HepG2 (cell line): ENCODE results near the gene RSKR. TPM values are rescaled to one million over a fixed set of nuclear protein-coding genes. Genes with fewer than 3 reads are reported as not detected.

Source experiments
- CREB3 ChIP-seq: sonication (generic); formaldehyde crosslinking; IDR thresholded peaks from 2 replicates; pipeline ENCODE4 v1.5.0; 2020; ENCODE audit warnings: missing genetic modification reagents
- DR1 ChIP-seq: sonication (generic); formaldehyde crosslinking; IDR thresholded peaks from 2 replicates; pipeline ENCODE4 v1.8.0; 2021; ENCODE audit warnings: mild to moderate bottlenecking, missing genetic modification reagents, inconsistent platforms
- HNRNPLL ChIP-seq: fragments of 200-400 bp; formaldehyde crosslinking; IDR thresholded peaks from 2 replicates; pipeline ENCODE4 v1.6.1; 2017; ENCODE audit warnings: mild to moderate bottlenecking, low read depth, low read length; ENCODE audit not compliant: poor library complexity, severe bottlenecking
- SIX1 ChIP-seq: sonication (generic); formaldehyde crosslinking; IDR thresholded peaks from 2 replicates; pipeline ENCODE4 v1.4.0; 2020; ENCODE audit warnings: missing genetic modification reagents, borderline replicate concordance
- TIGD3 ChIP-seq: sonication (generic); formaldehyde crosslinking; IDR thresholded peaks from 2 replicates; pipeline ENCODE4 v1.5.1; 2020; ENCODE audit warnings: mild to moderate bottlenecking, missing genetic modification reagents, borderline replicate concordance
- YEATS4 ChIP-seq: sonication (generic); formaldehyde crosslinking; IDR thresholded peaks from 2 replicates; pipeline ENCODE4 v1.4.0; 2020; ENCODE audit warnings: missing genetic modification reagents, borderline replicate concordance
- ZNF121 ChIP-seq: sonication (generic); formaldehyde crosslinking; IDR thresholded peaks from 2 replicates; pipeline ENCODE4 v1.5.0; 2020; ENCODE audit warnings: mild to moderate bottlenecking, missing genetic modification reagents
- ZNF234 ChIP-seq: sonication (generic); formaldehyde crosslinking; conservative IDR thresholded peaks from 2 replicates; pipeline ENCODE4 v1.5.1; 2020; ENCODE audit warnings: mild to moderate bottlenecking, missing genetic modification reagents
- ZNF282 ChIP-seq: fragments of 450-650 bp; IDR thresholded peaks from 2 replicates; pipeline ENCODE4 v1.6.1; 2018; ENCODE audit not compliant: partially characterized antibody
- ZNF607 ChIP-seq: sonication (generic); formaldehyde crosslinking; IDR thresholded peaks from 2 replicates; pipeline ENCODE4 v1.5.1; 2020; ENCODE audit warnings: missing genetic modification reagents, mild to moderate bottlenecking, borderline replicate concordance
- ZNF720 ChIP-seq: sonication (generic); formaldehyde crosslinking; IDR thresholded peaks from 2 replicates; pipeline ENCODE4 v1.4.0; 2020; ENCODE audit warnings: missing genetic modification reagents
- ZZZ3 ChIP-seq: sonication (generic); formaldehyde crosslinking; IDR thresholded peaks from 2 replicates; pipeline ENCODE4 v1.4.0; 2020; ENCODE audit warnings: missing genetic modification reagents, mild to moderate bottlenecking, borderline replicate concordance
- polyA plus RNA-seq, 8 experiments: library from polyadenylated mRNA; depleted of rRNA in 3 of 8; stranded (reverse) in 7 of 8; unstranded in 1 of 8; fragments of >200 nt; fragmentation: Illumina TruSeq in 4 of 8; extraction: Trizol in 4 of 8; gene quantifications; 2 replicates each; pipeline versions ENCODE4 v1.2.1 to v1.2.3, GENCODE V29; 2011 to 2016; ENCODE audit warnings: low read depth in 4 of 8, missing spikeins in 1 of 8, mixed read lengths in 1 of 8; ENCODE audit not compliant: insufficient read depth in 1 of 8
- total RNA-seq, 5 experiments: library from RNA; depleted of rRNA; stranded (reverse); fragments of >200 nt; fragmentation: Illumina TruSeq; extraction: Trizol; gene quantifications; 2 replicates each; pipeline ENCODE4 v1.2.3, GENCODE V29; 2016; ENCODE audit warnings: low read depth in 1 of 5
- TF ChIP-seq, protein P1 (sequence below), 2 experiments: fragments of 450-650 bp in 1 of 2; sonication (generic) in 1 of 2; formaldehyde crosslinking in 1 of 2; IDR thresholded peaks; 2 replicates each; pipeline versions ENCODE4 v1.6.1 to v1.8.0; 2016 to 2022; ENCODE audit warnings: antibody characterized with exemption in 1 of 2, mild to moderate bottlenecking in 1 of 2, missing genetic modification reagents in 1 of 2
- TF ChIP-seq, protein P2 (sequence below): sonication (generic); formaldehyde crosslinking; IDR thresholded peaks from 2 replicates; pipeline ENCODE4 v1.4.0; 2020; ENCODE audit warnings: missing genetic modification reagents

Gene RSKR
- total and polyA plus RNA-seq, 2 of the 13 experiments (the other 11 are each of a cell fraction or from before 2014, with no cell fraction given), result 5.0 to 10.4 TPM

- TF ChIP-seq, protein P1, sequence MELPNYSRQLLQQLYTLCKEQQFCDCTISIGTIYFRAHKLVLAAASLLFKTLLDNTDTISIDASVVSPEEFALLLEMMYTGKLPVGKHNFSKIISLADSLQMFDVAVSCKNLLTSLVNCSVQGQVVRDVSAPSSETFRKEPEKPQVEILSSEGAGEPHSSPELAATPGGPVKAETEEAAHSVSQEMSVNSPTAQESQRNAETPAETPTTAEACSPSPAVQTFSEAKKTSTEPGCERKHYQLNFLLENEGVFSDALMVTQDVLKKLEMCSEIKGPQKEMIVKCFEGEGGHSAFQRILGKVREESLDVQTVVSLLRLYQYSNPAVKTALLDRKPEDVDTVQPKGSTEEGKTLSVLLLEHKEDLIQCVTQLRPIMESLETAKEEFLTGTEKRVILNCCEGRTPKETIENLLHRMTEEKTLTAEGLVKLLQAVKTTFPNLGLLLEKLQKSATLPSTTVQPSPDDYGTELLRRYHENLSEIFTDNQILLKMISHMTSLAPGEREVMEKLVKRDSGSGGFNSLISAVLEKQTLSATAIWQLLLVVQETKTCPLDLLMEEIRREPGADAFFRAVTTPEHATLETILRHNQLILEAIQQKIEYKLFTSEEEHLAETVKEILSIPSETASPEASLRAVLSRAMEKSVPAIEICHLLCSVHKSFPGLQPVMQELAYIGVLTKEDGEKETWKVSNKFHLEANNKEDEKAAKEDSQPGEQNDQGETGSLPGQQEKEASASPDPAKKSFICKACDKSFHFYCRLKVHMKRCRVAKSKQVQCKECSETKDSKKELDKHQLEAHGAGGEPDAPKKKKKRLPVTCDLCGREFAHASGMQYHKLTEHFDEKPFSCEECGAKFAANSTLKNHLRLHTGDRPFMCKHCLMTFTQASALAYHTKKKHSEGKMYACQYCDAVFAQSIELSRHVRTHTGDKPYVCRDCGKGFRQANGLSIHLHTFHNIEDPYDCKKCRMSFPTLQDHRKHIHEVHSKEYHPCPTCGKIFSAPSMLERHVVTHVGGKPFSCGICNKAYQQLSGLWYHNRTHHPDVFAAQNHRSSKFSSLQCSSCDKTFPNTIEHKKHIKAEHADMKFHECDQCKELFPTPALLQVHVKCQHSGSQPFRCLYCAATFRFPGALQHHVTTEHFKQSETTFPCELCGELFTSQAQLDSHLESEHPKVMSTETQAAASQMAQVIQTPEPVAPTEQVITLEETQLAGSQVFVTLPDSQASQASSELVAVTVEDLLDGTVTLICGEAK (IDR thresholded peaks at IDR 0.05), result no peak
- TF ChIP-seq, protein P1 (CRISPR knock-in tag; IDR thresholded peaks at IDR 0.05), result no peak
- TF ChIP-seq CREB3, result no peak
- TF ChIP-seq DR1 (CRISPR knock-in tag), result no peak
- no peak for TF ChIP-seq ZNF234 (CRISPR knock-in tag)
- TF ChIP-seq SIX1 (CRISPR knock-in tag), result no peak
- no peak for TF ChIP-seq ZZZ3 (CRISPR knock-in tag)
- peak; percentile 76 for TF ChIP-seq YEATS4 (CRISPR knock-in tag)
- TF ChIP-seq, protein P2, sequence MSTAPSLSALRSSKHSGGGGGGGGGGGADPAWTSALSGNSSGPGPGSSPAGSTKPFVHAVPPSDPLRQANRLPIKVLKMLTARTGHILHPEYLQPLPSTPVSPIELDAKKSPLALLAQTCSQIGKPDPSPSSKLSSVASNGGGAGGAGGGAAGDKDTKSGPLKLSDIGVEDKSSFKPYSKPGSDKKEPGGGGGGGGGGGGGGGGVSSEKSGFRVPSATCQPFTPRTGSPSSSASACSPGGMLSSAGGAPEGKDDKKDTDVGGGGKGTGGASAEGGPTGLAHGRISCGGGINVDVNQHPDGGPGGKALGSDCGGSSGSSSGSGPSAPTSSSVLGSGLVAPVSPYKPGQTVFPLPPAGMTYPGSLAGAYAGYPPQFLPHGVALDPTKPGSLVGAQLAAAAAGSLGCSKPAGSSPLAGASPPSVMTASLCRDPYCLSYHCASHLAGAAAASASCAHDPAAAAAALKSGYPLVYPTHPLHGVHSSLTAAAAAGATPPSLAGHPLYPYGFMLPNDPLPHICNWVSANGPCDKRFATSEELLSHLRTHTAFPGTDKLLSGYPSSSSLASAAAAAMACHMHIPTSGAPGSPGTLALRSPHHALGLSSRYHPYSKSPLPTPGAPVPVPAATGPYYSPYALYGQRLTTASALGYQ (CRISPR knock-in tag), result peak; percentile 16; the same call in 1 of the 2 replicates
- no peak for TF ChIP-seq TIGD3 (CRISPR knock-in tag)
- peak; percentile 92 for TF ChIP-seq HNRNPLL
- TF ChIP-seq ZNF607 (CRISPR knock-in tag), result no peak; the same call in 1 of the 2 replicates
- TF ChIP-seq ZNF282, result no peak
- TF ChIP-seq ZNF720 (CRISPR knock-in tag), result no peak
- no peak for TF ChIP-seq ZNF121
These were observed 42.4 kb downstream of the RSKR start, which contains the start of gene PIGS (continued) for GRCh38 chr17:28571361-28572122.
